NCI-H1048 (cell line): ENCODE measurements around the gene SIPA1L3.
"Not testable (repeated sequence)": the region's sequence is repeated elsewhere in the genome, so short reads cannot be mapped to it uniquely, and the experiment has no call there.

ENCODE experiments used
- DNase-seq: peaks from one replicate; lab custom pipeline; 2025; lab: John Stamatoyannopoulos, UW

The SIPA1L3 gene

DNA sequence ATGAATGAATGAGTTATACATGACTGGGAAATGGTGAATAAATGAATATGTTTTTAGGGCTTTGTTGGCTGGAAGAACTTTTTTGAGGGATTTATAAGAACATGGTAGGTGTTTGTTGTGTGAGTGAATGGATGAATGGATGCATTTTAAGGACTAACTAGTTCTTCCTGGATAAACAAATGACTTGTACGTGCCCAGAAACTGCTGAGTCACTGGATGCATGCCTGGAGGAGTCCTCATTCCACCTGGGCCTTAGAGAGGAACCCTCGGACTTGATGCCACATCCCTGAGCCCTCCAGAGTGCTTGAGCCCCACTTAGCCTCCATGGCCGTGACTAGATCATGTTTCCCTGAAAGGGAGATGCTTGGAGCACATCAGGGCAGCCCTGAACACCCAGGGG is 163.6 kb downstream of the SIPA1L3 start:
- no peak for DNase-seq

DNA sequence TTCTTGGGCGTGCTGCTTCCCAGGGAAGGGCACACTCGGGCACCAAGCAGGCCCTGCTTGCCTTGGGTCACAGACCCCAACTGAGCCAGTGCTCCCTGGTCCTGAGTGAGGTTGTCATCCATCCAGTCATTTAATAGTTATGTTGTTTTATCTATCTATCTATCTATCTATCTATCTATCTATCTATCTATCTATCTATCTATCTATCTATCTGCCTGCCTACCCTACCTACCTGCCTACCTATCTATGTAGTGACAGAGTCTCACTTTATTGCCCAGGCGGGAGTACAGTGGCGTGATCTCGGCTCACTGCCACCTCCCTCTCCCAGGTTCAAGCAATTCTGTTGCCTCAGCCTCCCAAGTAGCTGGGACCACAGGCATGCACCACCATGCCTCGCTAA is 164.0 kb downstream of the SIPA1L3 start:
- DNase-seq: not testable (repeated sequence)

DNA sequence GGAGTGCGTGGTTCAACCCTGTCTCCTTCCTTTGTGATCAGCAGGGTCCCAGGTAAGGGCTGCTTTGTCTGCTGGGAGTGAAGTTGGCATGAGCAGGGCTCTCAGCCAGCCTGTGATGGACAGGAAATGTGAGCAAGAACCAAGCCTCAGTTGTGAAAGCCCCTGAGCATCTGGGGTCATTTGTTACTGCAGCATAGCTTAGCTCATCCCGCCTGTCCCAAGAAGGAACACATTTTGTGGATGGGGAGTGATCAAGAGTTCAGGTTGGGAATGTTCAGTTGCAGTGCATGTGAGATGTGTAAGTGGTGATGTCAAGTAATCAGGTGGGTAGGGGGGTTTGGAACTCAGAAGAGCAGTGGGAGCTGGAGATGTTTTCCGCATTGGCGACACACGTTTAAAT is 164.6 kb downstream of the SIPA1L3 start:
- no peak for DNase-seq

DNA sequence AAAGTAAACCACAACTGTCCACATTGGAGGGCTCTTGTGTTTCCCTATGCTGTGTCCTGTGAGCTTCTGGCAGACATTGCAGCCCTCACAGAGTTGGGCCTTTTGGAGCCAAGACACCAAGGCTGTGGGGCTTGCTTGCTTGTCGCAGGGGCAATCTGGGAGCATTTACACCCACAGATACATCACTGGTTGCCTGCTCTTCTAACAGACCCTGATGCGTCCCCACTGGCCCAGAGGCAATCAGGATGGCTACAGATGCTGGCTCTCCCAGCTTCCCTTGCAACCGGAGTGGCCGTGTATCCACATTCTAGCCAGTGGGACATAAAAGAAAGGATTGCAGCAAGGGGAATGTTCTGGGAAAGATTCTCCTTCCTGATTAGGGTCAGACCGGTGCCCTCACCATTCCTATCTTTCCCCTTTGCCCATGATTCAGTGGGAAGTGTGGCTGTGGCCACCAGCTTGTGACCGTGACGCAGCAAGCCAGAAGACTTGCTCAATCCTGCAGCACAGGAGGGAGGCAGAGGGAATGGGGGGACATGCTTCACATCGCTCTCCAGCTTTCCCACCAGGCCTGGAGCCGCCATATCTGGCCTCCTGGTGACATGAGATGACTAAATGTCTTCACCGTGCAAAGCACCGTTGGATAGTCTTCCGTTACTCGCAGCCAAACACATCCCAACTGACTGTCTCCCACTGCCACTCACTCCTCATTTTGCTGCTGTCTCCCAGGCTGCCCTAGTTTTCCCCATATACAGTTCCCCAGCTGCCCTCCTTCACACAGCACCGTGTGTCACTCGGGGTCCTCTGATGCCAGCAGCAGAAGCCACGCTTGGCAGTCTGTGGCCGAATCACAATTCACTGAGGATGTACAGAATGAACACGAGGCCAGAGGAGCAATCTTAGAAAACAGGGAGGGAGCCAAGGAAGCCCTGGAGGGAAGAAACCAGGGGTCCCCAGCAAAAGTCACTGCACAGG is 166.1 kb downstream of the SIPA1L3 start:
- no peak for DNase-seq

DNA sequence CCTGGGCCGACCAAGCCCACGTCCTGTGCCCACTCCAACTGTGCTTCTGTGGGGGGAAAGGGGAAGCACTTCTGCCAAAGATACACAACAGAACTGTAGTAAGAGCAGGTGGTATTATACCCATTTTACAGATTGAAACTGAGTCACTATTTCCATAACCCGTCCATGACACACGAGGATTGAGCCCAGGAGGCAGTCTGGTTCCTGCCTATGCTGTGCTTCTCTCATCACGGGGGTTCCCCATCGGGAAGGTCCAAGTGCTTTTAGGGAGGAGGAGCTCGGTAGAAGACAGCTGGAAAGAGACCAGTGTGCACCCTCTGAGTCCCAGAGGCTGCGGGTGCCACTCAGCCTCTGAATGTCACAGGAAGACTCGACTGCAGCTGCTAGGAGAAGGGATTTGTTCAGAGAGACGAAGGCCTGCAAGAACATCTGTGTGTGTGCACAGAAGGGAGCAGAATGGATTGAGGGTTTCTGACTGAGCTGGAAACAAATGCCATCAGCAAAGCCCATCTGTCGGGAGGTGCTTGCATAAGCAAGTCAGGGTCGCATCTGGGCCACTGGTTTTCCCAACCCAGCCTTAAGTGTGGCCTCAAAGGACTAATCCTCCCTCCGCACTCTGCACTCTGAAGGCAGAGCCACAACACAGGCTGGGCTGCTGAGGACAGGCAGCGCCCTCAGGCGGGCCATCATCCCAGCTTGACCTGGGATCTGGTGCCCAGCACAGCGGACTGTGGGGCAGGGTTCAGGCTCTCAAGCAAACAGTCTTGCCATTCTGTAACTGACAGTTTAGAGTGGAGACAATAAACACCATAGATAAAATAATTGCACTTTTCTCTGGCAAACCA is 167.1 kb downstream of the SIPA1L3 start:
- DNase-seq: no peak

DNA sequence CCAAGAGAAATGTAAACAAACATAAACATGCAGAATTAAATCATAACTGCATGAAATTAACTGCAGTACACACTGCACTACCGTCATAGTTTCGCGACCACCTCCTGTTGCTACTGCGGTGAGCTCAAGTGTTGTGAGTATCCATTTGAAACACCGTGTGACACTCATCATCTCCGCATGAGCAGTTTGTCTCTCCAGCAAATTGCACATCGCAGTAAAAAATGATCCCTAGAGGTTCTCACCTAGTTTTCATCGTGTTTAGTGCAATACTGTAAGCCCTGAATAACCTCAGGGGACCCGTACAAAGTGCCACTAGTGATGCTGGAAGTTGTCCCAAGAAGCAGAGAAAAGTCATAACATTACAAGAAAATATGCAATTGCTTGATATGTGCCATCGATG is 169.3 kb downstream of the SIPA1L3 start:
- DNase-seq: no peak

DNA sequence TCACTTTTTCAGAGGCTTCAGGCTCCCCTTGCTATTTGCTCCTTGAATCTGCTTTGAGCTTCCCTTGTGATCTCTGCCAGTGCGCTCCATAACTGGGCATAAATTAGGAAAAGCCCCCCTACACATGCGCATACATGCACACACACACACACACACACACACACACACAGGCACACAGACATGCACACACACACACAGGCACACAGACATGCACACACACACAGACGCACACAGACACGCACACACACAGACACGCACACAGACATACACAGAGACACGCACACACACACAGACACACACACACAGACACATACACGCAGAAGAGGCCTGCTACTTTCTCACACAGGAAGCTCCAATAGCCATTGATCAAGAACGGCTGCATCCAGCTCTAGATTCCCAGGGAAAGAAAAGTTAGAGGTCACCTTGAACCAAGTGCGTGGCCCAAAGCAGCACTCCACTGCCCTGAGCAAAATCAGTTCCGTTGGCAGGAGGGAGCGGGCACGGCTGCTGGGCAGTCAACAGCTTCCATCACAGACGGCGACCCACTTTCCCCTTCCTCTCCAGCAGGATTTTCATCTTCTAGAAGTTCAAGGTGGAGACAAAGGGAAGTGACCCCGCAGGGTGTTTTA is 171.4 kb downstream of the SIPA1L3 start:
- no peak for DNase-seq

DNA sequence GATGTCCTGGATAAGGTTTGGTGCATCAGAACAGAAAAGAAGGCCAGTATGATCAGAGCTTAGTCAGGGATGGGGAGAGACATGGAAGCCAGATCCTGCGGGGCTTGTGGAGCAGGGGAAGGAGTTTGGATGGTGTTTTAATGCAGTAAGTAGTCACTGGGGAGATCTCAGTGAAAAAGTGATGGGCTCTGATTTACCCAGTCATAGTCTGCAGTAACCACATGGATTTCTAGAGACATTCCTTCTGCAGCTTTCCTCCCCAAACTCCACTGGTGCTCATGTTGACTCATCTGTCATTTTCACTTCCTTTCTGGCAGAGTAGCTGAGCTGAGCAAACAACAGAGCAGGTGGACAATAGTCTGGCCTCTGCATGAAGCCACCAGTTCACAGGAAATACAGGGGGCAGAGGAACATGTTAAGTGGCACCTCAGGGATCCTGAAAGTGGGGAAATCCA is 172.9 kb downstream of the SIPA1L3 start:
- no peak for DNase-seq

DNA sequence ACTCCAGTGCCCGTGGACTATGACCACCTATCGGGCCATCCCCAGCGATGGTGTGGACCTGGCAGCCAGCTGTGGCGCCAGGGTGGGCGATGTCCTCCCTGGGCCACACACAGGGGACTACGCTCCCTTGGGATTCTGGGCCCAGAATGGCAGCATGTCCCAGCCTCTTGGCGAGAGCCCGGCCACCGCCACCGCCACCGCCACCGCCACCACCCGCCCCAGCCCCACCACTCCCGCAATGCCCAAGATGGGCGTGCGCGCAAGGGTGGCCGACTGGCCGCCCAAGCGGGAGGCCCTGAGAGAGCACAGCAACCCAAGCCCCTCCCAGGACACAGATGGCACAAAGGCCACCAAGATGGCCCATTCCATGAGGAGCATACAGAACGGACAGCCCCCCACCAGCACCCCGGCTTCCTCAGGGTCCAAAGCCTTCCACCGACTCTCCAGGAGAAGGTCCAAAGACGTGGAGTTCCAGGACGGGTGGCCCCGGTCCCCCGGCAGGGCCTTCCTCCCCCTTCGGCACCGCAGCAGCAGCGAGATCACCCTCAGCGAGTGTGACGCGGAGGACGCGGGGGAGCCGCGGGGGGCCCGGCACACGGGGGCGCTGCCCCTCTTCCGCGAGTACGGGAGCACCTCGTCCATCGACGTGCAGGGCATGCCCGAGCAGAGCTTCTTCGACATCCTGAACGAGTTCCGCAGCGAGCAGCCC is 174.7 kb downstream of the SIPA1L3 start:
- no peak for DNase-seq

DNA sequence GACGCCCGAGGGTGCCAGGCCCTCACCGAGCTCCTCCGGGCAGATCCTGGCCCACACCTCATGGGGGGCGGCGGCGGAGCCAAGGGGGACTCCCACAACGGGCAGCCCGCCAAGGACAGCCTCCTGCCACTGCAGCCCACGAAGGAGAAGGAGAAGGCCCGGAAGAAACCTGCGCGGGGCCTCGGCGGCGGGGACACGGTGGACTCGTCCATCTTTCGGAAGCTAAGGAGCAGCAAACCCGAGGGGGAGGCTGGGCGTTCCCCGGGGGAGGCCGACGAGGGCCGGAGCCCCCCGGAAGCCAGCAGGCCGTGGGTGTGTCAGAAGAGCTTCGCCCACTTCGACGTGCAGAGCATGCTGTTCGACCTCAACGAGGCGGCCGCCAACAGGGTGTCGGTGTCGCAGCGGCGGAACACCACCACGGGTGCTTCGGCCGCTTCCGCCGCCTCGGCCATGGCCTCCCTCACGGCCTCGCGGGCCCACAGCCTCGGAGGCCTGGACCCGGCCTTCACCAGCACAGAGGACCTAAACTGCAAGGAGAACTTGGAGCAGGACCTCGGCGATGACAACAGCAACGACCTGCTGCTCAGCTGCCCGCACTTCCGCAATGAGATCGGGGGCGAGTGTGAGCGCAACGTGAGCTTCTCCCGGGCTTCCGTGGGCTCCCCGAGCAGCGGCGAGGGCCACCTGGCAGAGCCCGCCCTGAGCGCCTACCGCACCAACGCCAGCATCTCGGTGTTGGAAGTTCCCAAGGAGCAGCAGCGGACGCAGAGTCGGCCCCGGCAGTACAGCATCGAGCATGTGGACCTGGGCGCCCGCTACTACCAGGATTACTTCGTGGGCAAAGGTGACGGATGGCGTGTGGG is 175.5 kb downstream of the SIPA1L3 start:
- no peak for DNase-seq

DNA sequence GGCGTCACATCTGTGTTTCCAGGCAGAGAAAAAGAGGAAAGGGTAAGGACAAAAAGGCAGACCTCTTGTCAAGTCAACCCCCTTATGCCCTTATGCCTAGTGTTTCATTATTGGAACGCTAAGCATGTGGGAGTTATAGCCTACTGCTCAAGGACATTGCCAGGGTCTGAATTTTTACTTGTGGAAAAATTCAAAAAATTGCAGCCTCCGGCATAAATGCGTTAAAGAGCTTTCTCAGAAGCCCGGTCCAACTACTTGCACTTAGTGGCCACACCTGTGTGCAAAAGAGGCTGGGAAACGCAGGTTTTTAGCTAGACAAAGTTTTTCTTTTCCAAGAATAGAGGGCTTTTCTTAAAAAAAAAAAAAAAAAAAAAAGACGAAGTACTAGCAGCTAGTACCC is 177.2 kb downstream of the SIPA1L3 start:
- no peak for DNase-seq

DNA sequence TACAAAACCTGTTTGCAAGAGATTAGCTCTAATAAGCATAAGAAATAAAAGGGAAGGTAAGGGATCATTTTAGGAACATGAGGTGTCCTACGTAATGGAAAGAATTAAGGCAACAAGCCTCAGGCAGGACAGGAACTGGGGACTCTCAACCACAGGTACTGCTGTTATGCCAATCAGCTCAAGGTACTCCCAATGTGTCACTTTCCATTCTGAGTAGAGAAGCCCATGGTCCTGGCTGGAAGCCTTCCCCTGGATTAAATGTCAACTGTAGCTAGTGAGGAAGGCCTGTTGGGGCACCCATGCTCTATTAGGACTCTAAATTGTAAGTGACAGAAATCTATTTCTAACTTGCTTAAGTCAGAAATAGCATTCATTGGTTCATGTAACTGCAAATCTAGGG is 182.4 kb downstream of the SIPA1L3 start:
- DNase-seq: no peak

DNA sequence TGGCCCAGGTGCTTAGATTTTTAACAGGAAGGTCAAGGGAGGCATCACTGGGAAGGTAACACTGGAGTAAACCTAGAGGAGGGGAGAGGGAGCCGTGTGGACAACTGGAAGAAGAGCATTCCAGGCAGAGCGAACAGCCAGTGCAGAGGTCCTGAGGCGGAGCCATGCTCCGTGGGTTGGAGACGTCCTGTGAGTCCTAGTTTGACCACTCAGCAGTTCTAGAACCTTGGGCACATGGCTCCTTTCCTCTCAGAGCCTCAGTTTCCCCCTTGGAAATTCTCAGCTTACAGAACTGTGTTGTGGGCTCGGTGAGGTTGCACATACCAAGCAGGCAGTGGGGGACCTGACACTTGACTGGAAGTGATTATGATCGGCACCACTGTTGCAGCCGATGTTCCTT is 186.1 kb downstream of the SIPA1L3 start:
- no peak for DNase-seq

DNA sequence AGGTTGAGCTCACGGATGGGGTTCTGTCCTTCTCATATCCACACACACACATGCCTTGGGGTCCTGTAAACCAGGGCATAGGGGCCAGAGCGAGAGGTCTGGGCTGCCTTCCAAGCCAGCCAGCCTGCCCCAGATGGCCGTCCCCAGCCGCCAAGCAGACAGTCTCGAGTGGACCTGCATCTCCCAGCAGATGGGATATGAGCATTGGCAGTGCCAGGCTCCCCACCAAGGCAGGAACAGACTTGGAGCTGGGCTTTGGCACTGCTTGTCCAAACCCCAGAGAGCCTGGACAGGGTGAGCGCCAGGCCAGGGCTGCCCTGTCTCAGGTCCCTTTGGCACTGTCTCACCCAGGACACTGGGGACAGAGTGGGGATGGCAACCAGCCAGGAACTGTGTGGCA is 186.6 kb downstream of the SIPA1L3 start:
- DNase-seq: no peak

DNA sequence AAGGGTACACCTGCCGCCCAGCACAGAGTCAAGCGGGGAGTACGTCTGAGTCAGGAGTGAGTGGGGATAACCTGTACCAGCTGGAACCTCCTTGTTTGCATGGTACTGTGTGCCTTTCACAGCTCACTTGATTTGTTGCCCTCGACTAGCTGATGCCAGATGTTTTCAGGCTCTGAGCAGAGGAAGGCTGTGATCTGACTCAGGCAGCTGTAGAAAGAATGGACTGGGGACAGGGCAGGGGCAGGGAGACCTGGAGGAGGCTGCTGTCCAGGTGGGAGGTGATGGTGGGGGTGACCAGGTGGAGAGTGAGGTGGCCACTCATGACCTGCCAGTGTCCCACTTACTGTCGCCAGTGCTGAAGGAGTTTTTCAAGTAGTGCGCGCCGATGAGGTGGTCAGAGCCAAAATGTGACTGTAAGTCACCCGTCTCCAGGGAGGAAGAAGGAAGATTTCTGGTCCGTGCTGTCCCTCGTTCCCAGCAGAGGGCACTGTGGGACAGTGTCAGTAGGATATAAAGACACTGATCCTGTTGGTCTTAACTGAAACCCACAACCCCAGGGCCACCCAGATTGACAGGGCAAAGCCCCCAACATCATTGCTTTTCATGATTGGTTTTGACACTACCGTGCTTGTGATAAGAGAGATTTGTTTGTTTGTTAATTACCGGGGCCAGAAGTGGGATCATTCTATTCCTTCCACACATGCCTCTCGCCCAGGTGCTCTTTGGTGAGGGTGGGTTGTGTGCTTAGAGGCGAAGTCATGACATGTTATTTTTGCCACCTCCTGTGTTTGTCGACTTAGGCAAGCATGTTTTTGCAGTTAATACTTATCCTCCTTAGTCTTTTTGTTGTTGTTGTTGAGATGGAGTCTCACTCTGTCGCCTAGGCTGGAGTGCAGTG is 188.7 kb downstream of the SIPA1L3 start:
- DNase-seq: no peak

DNA sequence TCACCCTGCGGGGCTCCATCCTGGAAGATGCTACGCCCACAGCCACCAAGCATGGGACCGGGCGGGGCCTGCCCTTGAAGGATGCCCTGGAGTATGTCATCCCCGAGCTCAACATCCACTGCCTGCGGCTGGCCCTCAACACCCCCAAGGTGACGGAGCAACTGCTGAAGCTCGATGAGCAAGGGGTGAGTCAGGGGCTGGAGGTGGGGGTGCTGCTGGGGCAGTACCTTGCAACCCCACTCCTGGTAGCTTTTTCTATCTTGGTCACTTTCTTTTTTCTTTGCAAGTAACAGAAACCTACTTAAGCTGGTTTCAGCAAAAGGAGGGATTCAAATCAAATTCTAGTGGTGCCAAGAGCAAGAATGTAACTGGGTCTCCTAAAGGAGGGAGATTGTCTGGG is 193.0 kb downstream of the SIPA1L3 start:
- DNase-seq: no peak

DNA sequence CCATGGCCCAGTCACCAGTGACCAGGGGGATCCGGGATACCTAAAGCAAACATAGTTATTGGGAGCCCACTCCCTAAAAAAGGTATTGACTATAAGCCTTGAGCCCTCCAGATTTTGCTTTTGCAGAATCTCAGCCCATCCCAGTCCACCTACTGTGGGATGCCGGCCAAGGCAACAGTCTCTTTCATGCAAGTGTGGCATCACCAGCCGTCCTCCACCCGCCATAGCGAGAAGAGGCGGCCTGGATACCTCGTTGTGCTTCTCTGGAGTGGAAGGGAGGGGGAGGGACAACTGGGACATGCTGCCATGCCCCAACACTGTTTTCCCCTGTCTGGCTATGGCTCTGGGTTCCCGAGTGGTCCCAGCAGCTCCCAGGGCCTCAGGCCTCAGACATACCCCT is 193.6 kb downstream of the SIPA1L3 start:
- DNase-seq: no peak

DNA sequence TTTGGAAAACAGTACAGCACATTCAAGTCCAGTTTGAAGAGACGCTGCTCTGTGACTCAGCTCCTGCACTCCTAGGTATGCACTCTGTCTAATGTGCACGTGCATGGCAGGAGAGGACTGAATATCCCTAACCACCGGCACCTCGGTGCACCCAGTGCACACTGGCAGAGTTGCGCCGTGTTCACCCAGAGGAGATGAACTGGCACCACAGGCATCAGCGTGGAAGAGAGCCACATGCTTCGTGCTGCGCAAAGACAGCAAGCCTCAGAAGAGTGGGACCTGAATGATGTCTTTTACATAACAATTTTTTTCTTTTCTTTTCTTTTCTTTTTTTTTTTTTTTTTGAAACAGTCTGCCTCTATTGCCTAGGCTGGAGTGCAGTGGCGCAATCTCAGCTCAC is 194.7 kb downstream of the SIPA1L3 start:
- no peak for DNase-seq

DNA sequence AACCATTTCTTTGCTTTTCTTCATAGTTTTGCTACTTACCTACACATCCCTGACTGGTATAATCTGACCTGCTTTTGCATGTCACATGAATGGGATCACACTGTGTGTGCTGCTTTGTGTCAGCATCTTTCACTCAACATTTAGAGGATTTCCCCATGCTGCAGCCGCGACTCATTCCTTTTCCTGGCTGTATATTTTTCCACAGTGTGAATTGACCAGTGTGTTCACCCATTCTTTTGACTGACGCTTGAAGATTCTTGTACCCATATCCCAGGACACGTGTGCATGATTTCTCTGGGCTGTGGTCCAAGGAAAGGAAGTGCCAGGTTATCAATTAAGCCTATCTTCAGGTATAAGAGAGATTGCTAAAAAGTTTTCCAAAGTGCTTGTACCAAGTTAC is 198.6 kb downstream of the SIPA1L3 start:
- DNase-seq: no peak

DNA sequence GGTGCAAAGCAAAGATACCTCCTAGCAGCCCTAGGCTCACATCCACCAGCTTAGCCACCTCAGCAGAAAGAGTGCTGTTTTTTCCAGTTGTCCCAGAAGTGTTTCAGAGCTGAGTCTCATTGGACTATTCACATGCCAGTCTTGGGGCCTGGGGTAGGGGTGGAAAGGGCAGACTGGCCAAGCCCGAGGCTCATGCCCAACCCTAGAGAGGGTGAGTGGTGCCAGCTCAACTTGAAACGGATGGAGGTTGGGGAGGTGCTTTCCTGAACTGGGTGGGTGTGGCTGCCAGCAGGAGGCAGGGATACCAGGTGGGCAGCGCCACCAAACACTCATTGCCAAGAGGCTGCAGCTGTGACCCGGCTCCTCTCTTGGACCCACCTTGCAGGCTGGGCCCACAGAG is 200.1 kb downstream of the SIPA1L3 start:
- no peak for DNase-seq
